ENCODE data around the gene DNASE1.

DNASE1 gene

GRCh38 chr16:3701531-3701930 lies 47.0 kb downstream of the DNASE1 start:
- DNase-seq, result no peak

GRCh38 chr16:3702082-3702481 lies 47.6 kb downstream of the DNASE1 start:
- no peak for DNase-seq

- no peak for DNase-seq
Measured at GRCh38 chr16:3706253-3707012, 51.9 kb downstream of the DNASE1 start.

Measured in AML-193 (cell line).